Measurements from ENCODE around the gene MACROD2. TPM values are rescaled to one million over a fixed set of nuclear protein-coding genes. Genes with fewer than 3 reads are reported as not detected.
"Not testable (repeated sequence)": the region's sequence is repeated elsewhere in the genome, so short reads cannot be mapped to it uniquely, and the experiment has no call there.

Gene MACROD2
- polyA plus RNA-seq, 10 donors, result 2.4 to 5.0 (median 3.6) TPM

- DNase-seq, result no peak
Observed at GRCh38 chr20:15506311-15506710, 1511.0 kb downstream of the MACROD2 start.

DNA sequence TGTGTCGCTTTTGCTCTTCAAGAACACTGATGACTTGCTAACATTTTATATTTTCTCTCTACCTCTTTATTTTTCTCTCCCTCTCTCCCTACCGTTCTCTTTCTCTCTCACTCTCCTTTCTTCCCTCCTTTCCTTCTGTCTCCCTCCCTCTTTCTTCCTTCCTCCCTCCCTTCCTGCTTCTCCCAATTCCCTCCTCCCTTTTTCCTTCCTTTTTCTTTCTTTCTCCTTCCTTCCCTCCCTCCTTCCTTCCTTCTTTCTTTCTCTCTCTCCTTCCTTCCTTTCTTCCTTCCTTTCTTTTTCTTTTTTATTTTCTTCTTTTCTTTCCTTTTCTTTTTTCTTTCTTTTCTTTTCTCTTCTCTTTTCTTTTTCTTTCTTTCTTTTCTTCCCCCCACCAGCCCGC, 1511.8 kb downstream of the MACROD2 start:
- DNase-seq, result no peak

DNA sequence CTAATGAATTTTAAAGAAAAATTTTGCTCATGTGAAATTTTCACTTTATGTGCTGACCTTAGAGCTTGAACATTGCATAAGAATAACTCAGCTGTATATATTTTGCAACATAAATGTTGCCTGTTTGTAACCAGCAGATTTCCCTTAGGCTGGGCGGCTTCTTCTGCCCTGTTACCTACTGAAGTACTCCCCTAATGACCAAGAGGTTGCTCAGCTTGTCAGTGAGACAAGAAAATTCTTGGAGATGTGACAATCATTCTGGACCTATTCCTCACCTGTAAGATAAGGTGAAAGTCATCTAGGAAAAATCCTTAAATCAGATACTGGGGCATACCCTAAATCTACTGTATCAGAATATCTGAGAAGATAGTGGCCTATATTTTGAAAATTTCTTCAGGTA, 1516.2 kb downstream of the MACROD2 start:
- no peak for DNase-seq

- DNase-seq, result no peak
Observed at GRCh38 chr20:15512916-15513315, 1517.6 kb downstream of the MACROD2 start.

GRCh38 chr20:15515691-15516090, 1520.4 kb downstream of the MACROD2 start:
- no peak for DNase-seq

DNA sequence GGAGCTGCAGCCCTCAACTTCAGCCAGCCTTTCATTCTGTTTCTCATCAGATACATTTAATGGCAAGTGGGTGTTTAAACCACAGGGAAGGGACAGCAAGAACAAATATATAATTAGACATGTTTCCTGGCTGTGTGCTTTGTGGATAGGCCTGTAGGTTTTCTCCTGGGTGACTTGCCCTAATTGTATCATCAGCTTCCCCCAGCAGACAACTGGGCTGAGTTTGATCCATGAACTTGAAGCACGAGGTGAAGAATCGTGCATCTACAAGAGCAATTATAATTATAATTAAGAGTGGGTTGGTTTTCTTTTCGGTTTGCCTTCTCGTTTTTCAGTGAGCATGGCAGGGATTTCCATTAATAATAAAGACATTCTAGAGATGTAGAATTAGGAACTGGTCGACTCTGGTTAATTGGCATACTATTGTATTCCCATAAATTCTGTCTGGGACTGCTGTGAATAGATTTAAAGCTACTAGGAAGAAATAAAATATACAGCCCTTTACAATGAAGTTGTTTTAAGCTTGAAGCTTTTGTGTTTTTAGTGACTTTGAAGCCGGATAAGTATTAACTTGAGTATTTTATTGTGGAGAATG, 1525.7 kb downstream of the MACROD2 start:
- DNase-seq, result no peak

DNA sequence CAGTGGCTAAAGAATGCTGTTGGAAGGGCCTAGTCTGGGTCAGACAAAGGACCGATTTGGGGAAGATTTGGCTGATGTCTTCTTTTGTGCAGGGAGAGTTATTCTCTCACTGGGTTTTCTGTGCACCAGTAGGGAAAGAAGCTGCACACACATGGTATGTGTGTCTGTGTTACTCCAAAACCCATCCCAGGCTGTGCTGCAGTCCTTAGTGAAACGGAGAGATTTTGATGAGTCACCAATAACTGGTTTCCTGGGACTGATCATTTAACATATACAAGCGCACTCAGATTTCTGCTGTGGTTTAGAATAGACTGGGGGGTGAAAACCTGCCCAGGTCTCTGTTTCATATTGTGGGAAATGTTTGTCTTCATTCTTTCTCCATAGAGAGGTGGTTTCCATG, 1528.1 kb downstream of the MACROD2 start:
- DNase-seq, result no peak

GRCh38 chr20:15528391-15529111, 1533.2 kb downstream of the MACROD2 start:
- no peak for DNase-seq

DNA sequence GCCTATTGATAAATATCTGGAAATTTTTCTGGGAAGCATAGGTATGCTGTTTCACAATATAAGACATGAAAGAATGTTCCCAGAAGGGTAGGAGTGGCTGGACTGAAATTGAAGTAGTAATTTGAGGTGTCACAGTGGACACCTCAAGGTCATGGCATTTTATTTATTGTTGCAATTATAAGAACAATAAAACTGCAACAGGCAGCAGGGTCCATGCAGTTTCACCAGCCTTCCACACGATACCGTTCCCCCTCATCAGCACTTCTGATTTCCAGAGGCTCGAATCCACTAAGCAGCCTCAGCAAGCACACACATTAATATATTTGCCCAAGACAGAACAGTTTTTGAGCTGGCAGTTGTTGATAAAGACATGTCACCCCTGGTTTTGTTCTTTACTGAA, 1540.5 kb downstream of the MACROD2 start:
- DNase-seq, result no peak

GRCh38 chr20:15537200-15537599, 1541.9 kb downstream of the MACROD2 start:
- DNase-seq, result not testable (repeated sequence)

GRCh38 chr20:15542655-15543054, 1547.3 kb downstream of the MACROD2 start:
- DNase-seq, result no peak

GRCh38 chr20:15544742-15545141, 1549.4 kb downstream of the MACROD2 start:
- no peak for DNase-seq

DNA sequence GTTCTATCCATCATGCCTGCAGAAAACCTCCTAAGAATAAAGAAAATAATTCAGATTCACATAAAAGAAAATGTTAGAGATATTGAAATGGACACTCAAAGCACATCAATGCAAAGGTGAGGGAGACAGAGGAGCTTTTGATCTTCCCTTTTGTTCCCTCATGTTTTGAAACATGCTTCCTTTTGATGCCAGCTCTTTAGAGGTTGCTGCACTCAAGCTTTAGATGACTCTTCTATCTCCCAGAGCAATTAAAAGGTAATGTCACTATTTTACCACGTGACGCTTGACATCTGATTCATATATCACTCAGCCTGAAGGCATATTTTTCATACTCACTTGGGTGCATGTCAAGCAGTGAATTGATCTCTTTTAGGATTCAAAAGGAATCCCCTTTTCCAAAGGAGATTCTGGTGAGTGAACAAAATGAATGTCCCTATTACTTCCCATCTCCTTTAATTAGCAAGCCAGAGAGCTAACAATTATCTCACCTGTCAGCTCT, 1551.3 kb downstream of the MACROD2 start:
- no peak for DNase-seq

- DNase-seq, result no peak
Observed at GRCh38 chr20:15547119-15547518, 1551.8 kb downstream of the MACROD2 start.

GRCh38 chr20:15550116-15550870, 1555.0 kb downstream of the MACROD2 start:
- no peak for DNase-seq

DNA sequence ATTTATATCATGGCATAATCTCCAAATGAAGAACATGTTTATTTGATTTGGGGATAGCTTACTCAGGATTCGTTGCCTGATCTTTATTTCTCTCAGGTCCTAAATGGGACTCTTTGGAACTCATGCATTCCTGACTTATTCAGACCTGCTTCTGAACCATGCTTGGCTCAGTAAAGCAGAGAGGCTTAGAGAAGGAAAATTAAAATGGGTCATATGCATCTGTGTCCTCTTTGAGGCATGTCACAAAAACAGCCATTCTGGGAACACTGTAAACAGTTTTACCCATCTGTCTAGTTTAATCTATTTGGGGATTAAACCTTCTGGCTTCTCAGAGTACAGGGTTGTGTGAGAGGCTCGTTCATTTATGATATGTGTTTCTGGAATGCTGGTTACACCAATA, 1560.6 kb downstream of the MACROD2 start:
- DNase-seq, result peak in 1 of 3 donors; percentile 7

- no peak for DNase-seq
Observed at GRCh38 chr20:15556869-15557268, 1561.6 kb downstream of the MACROD2 start.

DNA sequence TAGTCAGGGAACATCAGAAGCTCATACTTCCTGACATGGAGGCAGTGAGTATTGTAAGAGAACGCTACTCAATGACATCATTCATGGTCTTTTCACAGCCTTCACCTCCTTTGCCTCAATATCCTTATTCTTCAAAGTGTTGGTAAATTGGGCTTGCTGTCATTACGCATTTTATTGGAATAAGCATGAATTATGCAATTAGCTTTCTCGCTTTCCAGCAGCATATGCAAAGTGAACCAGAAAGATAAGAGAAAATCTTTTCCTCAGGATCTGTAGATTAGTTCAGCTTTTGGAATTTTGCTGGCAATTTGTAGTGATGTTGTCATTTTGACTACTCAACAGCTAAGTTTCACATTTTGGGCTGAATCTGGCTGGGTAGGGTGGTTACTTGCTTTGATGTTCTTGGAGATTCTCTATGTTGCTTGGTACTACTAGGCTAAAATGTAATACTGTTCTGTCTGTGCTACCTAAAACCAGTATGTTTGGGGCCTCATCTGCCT, 1565.8 kb downstream of the MACROD2 start:
- no peak for DNase-seq

DNA sequence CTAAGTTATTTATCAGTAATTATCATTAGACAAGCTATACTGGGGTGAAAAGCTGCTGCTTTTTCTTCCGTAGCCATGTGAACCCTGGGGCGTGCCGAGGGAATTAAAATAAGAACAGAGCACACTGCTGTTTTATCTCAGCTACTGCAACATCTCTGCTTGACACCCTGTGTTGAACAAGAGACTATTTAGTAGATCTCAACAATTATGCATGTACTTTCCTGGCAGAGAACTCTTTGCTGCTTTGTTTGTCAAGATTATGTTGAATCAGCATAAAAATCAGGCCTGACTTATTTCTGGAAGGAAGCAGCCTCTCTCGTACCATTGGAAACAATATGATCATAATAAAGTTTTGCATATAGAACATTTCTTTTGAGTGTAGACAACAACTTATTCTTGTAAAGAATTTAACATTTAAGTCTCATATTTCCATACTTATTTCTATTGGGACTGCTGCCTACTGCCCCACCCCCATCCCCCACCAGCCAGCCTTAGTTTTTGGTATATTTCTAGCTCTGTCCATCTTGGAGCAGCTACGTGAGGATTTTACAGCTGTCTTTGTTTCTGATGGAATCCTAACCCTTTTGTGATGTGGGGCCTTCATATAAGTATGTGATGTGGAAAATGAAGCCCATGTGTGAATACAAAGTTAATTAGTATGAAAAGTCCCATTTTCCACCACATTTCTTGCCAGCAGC, 1566.5 kb downstream of the MACROD2 start:
- no peak for DNase-seq

DNA sequence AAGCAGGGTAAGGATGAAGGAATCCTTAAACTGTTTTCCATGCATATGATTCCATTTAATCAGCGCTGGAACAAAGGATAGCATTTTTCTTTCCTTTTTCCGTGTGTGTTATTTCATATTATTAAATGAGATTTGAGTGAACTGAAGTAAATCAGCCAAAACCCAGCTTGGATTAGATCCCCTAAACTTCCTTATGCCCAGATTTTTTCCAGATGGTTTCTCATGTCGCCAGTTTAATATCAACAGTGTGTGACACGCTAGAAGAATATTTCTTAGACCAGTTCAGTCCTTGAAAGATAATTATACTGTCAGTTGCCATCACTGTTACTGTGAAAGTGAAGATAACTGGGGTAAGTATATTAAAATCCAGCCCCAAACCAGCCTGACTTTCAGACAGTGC, 1568.5 kb downstream of the MACROD2 start:
- peak in 2 of 3 donors; percentile 19 to 52 for DNase-seq

DNA sequence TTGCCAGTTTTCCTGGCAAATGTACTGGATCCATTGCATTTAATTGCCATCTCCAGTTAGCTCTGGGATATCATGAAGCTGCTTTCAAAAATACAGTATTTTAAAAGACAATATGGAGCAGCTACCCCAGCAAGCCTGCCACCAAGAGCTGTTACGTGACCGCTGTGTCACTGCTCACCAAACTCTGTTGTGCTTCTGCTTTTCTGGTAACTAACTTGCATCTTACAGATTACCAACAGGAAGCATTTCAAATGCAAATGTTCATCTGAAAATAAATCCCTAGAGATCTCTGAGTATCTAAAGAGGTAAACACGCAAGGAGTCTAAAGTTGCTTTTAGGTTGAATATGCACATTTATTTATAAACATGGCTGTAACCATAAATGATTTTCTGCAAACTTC, 1569.7 kb downstream of the MACROD2 start:
- DNase-seq, result no peak

DNA sequence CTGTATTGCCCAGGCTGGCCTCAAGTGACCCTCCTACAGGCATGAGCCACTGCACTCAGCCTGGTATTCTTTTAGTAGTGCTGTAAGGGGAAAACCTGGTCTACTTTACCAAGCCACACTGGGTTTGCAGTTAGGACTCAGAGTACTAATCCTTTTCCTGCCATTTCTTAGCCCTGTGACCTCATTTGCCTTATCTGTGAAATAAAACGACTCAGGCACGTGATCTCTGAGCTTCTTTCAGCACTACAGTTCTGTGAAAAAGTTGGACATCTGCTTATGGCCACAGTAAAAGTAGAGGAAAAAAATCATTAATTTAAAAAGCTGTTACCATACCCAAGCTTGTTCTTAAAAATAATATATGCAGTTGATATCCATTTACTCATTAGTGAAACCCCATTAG, 1570.5 kb downstream of the MACROD2 start:
- DNase-seq, result no peak

All from muscle of back (tissue), 11 donors.